Testis (tissue), 3 donors: Measurements from ENCODE around the gene MAPK8IP3. TPM values are rescaled to one million over a fixed set of nuclear protein-coding genes. Genes with fewer than 3 reads are reported as not detected.

ENCODE experiments used
- DNase-seq: peaks from one replicate; pipeline ENCODE4 v3.0.0-alpha.2; 2019
- H3K27ac ChIP-seq, 2 donors: fragments of 200-600 bp; sonication (generic); one replicate each; pipeline ENCODE4 v1.5.1; 2019
- H3K27me3 ChIP-seq: fragments of 200-600 bp; sonication (generic); one replicate; pipeline ENCODE4 v1.5.1; 2019
- H3K36me3 ChIP-seq: fragments of 200-600 bp; sonication (generic); one replicate; pipeline ENCODE4 v1.5.1; 2017; ENCODE audit warnings: low read depth; ENCODE audit errors: missing control alignments
- H3K4me1 ChIP-seq: fragments of 200-600 bp; sonication (generic); one replicate; pipeline ENCODE4 v1.5.1; 2019
- H3K4me3 ChIP-seq, 2 donors: fragments of 200-600 bp; sonication (generic); one replicate each; pipeline ENCODE4 v1.5.1; 2017 to 2019
- H3K9me3 ChIP-seq: fragments of 200-600 bp; sonication (generic); one replicate; pipeline ENCODE4 v1.5.1; 2017
- CTCF ChIP-seq, 3 experiments: fragments of 450-650 bp in 2 of 3; fragments of 200-600 bp in 1 of 3; sonication (generic) in 1 of 3; IDR thresholded peaks; one replicate each; pipeline ENCODE4 v1.5.1; 2016 to 2019; ENCODE audit warnings: antibody characterized with exemption in 3 of 3, mild to moderate bottlenecking in 2 of 3, moderate library complexity in 1 of 3
- POLR2A ChIP-seq: fragments of 450-650 bp; IDR thresholded peaks from one replicate; pipeline ENCODE4 v1.6.1; 2017; ENCODE audit warnings: antibody characterized with exemption, mild to moderate bottlenecking, moderate library complexity
- WGBS, 2 donors: methylation state at CpG; one replicate each; pipeline ENCODE4 v1.1.5; 2018; 5-methylcytosine and 5-hydroxymethylcytosine counted together
- intact Hi-C: fragments of 100-400 bp; cut with DNase I; formaldehyde crosslinking; loops from one replicate; pipeline ENCODE4 v1.15.1; 2023; ENCODE audit warnings: low total_unique reads
- polyA plus RNA-seq: library from polyadenylated mRNA; stranded (reverse); fragments of 350-450 nt; fragmentation: Illumina TruSeq; extraction: RNeasy Lipid Tissue Mini Kit (QIAGEN cat#74804); gene quantifications from one replicate; pipeline ENCODE4 v1.2.3, GENCODE V29; 2014; ENCODE audit warnings: low read depth, low replicate concordance; ENCODE audit not compliant: insufficient read depth
- total RNA-seq, 2 donors: library from RNA; depleted of rRNA; stranded (reverse); fragments of >200 nt; gene quantifications; one replicate each; pipeline ENCODE4 v1.2.3, GENCODE V29; 2016

MAPK8IP3 gene
- total and polyA plus RNA-seq, 3 donors from 2014 or later: 52.7 to 154 (median 128) TPM

- TF ChIP-seq CTCF (IDR thresholded peaks at IDR 0.05): no peak
- TF ChIP-seq POLR2A: no peak
Observed at GRCh38 chr16:1673424-1674151, 32.4 kb upstream of the MAPK8IP3 start.

GRCh38 chr16:1674306-1674705 is 31.7 kb upstream of the MAPK8IP3 start:
- Histone ChIP-seq H3K9me3 (no peaks in the 10 kb centered on the region), H3K4me1 (peaks cover 4% of the 10 kb centered on the region), H3K4me3 (no peak overlapping the region), H3K27me3 (no peaks in the 10 kb centered on the region), H3K27ac (no peak overlapping the region), H3K36me3 (no peaks in the 10 kb centered on the region)
- WGBS, 2 donors: 80 to 92% methylated on average over 3 to 7 of the region's 7 CpGs
- DNase-seq: no peak
- TF ChIP-seq POLR2A (no peak), CTCF (IDR thresholded peaks at IDR 0.05) (no peak)
- intact Hi-C loops: no loop called here

More at GRCh38 chr16:1673424-1674151, 32.4 kb upstream of the MAPK8IP3 start:
- intact Hi-C loops: no loop called here
- Histone ChIP-seq H3K27ac (no peak overlapping the region), H3K36me3 (no peaks in the 10 kb centered on the region), H3K4me1 (no peaks in the 10 kb centered on the region), H3K4me3 (no peak overlapping the region), H3K9me3 (no peaks in the 10 kb centered on the region), H3K27me3 (no peaks in the 10 kb centered on the region)
- no peak for DNase-seq
- WGBS, 2 donors: 88 to 92% methylated on average over 23 to 26 of the region's 26 CpGs

GRCh38 chr16:1674751-1675664 is 31.0 kb upstream of the MAPK8IP3 start:
- intact Hi-C loops: no loop called here
- no peak for DNase-seq
- 89% methylated on average over 18 to 19 of the region's 19 CpGs for WGBS, 2 donors

GRCh38 chr16:1676661-1677060 is 29.3 kb upstream of the MAPK8IP3 start:
- no peaks in the 10 kb centered on the region for H3K9me3 ChIP-seq
- intact Hi-C loops: no loop called here
- no peak for DNase-seq
- peaks cover 4% of the 10 kb centered on the region for H3K4me1 ChIP-seq
- H3K4me3 ChIP-seq: no peak overlapping the region
- no peak overlapping the region for H3K27ac ChIP-seq
- 87 to 92% methylated on average over 12 of the region's 12 CpGs for WGBS, 2 donors
- H3K27me3 ChIP-seq: no peaks in the 10 kb centered on the region
- no peaks in the 10 kb centered on the region for H3K36me3 ChIP-seq
- TF ChIP-seq CTCF (IDR thresholded peaks at IDR 0.05): no peak
- no peak for TF ChIP-seq POLR2A

More at GRCh38 chr16:1674751-1675664, 31.0 kb upstream of the MAPK8IP3 start:
- no peak overlapping the region for H3K4me3 ChIP-seq
- H3K27me3 ChIP-seq: no peaks in the 10 kb centered on the region
- no peaks in the 10 kb centered on the region for H3K36me3 ChIP-seq
- H3K27ac ChIP-seq: no peak overlapping the region
- H3K9me3 ChIP-seq: no peaks in the 10 kb centered on the region
- TF ChIP-seq CTCF (IDR thresholded peaks at IDR 0.05): no peak
- TF ChIP-seq POLR2A: no peak
- H3K4me1 ChIP-seq: peaks cover 4% of the 10 kb centered on the region
